HAP-1 (cell line): ENCODE results near the gene CAB39L.

ENCODE experiments used
- DNase-seq, 2 experiments: peaks; one replicate each; pipeline ENCODE4 v3.0.0-alpha.2; 2016 to 2020; ENCODE audit warnings: low spot score in 2 of 2
- H3K27me3 ChIP-seq: fragments of 250-450 bp; sonication (Bioruptor Pico); 2 replicates; pipeline ENCODE4 v1.5.1; 2020; ENCODE audit warnings: low read depth, mild to moderate bottlenecking, moderate library complexity
- H3K36me3 ChIP-seq: fragments of 250-450 bp; sonication (Bioruptor Pico); replicated peaks from 2 replicates; pipeline ENCODE4 v1.5.1; 2020; ENCODE audit warnings: mild to moderate bottlenecking
- H3K4me1 ChIP-seq: fragments of 250-450 bp; sonication (Bioruptor Pico); 2 replicates; pipeline ENCODE4 v1.5.1; 2020; ENCODE audit warnings: mild to moderate bottlenecking
- H3K4me3 ChIP-seq: fragments of 250-450 bp; sonication (Bioruptor Pico); 2 replicates; pipeline ENCODE4 v1.5.1; 2020; ENCODE audit warnings: mild to moderate bottlenecking, moderate library complexity
- H3K9me3 ChIP-seq: fragments of 250-450 bp; sonication (Bioruptor Pico); 2 replicates; pipeline ENCODE4 v1.5.1; 2020; ENCODE audit warnings: mild to moderate bottlenecking, moderate library complexity
- in situ Hi-C: fragments of 300-500 bp; cut with MboI; formaldehyde crosslinking; loops from 3 replicates; pipeline ENCODE4 v1.14.3; 2020; ENCODE audit warnings: low sequenced_read_pairs, inconsistent platforms, mixed read lengths

Gene CAB39L

DNA sequence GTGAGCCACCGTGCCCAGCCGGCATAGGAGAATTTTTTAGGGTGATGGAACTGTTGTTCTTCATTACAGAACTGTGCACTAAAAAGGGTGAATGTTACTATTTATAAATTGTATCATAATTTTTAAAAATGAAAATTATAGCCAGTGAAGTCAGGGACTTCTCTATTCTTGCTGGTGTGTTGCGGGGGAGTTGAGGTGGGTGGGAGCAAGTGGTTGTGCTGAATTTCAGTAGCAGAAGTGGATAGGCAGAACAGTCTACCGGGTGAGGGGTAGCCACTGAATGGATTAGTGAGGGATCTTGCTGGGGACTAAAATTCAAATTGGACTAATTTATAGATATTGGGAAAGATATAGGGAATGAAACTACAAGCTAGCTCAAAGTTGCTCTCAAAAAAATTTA lies 74.0 kb downstream of the CAB39L start:
- DNase-seq, result no peak
- in situ Hi-C loops, result no loop called here
- H3K27me3 ChIP-seq, result no peaks in the 10 kb centered on the region
- no peaks in the 10 kb centered on the region for H3K36me3 ChIP-seq
- H3K4me1 ChIP-seq, result peaks cover 7% of the 10 kb centered on the region
- H3K4me3 ChIP-seq, result no peak overlapping the region
- H3K9me3 ChIP-seq, result no peaks in the 10 kb centered on the region

DNA sequence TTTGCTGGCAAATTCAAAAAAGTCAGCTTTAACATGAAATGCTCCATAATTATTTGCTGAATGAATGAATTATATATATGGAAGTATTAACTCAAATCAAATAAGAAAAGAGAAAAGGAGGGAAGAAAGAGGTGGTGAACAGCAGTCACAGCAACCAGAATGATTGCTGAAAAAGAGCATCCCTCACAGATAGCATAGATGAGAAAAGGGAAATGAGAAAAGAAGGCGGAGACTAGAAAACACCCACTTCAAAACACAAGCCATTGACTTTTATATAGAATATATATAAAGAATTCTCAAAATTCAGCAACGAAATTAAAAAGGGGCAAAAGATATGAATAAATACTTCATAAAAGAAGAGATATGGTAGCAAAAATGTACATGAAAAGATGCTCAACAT lies 75.2 kb downstream of the CAB39L start:
- Histone ChIP-seq H3K4me3 (no peak overlapping the region), H3K9me3 (no peaks in the 10 kb centered on the region), H3K27me3 (no peaks in the 10 kb centered on the region), H3K4me1 (peaks cover 7% of the 10 kb centered on the region), H3K36me3 (no peaks in the 10 kb centered on the region)
- DNase-seq, result no peak
- in situ Hi-C loops, result no loop called here

DNA sequence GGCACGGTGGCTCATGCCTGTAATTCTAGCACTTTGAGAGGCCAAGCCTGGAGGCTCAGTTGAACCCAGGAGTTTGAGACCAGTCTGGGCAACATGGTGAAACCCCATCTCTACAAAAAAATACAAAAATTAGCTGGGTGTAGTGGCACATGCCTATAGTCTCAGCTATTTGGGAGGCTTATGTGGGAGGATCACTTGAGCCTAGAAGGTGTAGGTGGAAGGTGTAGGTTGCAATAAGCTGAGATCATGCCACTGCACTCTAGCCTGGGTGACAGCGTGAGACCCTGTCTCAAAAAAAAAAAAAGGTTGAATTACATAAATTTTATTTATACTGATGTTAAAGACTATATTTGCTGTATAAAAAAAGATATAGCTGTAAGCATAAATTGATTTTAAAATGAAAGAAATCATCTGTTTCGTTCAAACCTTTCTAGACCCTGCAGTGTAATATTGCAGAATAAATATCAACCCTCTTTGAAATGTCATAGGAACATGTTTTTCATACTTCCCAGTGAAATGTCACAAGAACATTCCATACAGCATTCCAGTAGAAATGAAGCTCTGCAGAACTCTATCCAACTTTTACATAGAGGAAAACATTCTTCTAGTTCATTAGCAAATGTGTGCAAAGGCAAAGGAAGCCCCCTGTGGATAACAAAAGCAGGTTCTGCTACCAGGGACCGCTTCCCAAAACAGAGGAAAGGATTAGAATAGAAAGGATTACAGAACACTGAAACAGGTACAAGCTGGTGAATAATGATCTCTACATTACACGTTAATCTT lies 76.0 kb downstream of the CAB39L start:
- in situ Hi-C loops, result no loop called here
- no peaks in the 10 kb centered on the region for H3K36me3 ChIP-seq

DNA sequence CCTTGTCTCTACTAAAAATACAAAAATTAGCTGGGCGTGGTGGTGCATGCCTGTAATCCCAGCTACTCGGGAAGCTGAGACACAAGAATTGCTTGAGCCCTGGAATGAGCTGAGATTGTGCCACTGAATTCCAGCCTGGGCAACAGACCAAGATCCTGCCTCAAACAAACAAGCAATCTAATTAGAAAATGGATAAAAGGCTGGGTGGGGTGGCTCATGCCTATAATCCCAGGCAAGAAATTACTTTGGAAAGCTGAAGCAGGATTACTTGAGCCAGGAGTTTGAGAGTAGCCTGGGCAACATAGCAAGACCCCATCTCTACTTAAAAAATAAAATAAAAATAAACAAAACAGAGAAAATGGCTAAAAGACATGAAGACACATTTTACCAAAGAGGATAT lies 77.0 kb downstream of the CAB39L start:
- no peak for DNase-seq
- H3K36me3 ChIP-seq, result no peaks in the 10 kb centered on the region
- peaks cover 7% of the 10 kb centered on the region for H3K4me1 ChIP-seq
- no peak overlapping the region for H3K4me3 ChIP-seq
- in situ Hi-C loops, result no loop called here
- no peaks in the 10 kb centered on the region for H3K9me3 ChIP-seq
- no peaks in the 10 kb centered on the region for H3K27me3 ChIP-seq

More for the DNA sequence above, 76.0 kb downstream of the CAB39L start:
- Histone ChIP-seq H3K4me1 (peaks cover 7% of the 10 kb centered on the region), H3K4me3 (no peak overlapping the region), H3K27me3 (no peaks in the 10 kb centered on the region), H3K9me3 (no peaks in the 10 kb centered on the region)
- peak; percentile 47 to 81 for DNase-seq

DNA sequence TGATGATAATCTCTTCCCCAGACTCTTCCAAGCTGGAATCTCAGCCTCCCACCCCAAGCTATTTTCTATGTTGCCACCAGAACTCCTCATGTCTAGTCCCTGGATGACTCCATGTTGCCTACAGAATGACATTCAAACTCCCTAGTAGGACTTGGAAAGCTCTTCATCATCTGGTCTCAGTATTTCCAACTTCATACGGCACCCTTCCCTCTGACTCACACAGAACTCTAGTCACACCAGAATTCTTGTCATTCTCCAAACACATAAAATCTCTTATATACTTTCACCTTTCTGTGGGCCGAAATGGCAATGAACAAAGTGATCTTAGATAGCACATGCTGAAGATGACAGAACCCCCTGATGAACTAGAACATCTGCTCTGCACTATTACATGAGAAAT lies 86.2 kb downstream of the CAB39L start:
- H3K36me3 ChIP-seq, result no peaks in the 10 kb centered on the region
- in situ Hi-C loops, result no loop called here
- DNase-seq, result no peak

DNA sequence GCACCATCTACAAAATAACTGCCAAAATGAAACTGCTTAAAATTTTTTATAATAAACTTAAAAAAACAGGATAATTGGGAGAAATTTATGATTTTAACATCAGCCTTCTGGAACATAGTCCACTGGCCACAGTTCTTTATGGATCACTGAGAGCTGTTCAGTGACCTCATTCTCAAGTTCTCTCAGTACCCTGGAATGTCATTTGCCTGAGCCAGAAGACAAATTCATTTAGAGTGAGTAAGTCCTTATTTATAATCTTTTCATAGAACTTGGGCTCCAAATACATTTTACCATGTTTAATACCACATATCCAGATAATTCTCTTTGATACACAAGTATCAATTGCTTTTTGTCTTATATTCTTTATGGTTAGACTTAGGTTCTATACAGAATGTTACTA lies 87.6 kb downstream of the CAB39L start:
- no peak for DNase-seq
- no peak overlapping the region for H3K4me3 ChIP-seq

More for the DNA sequence above, 86.2 kb downstream of the CAB39L start:
- Histone ChIP-seq H3K4me1 (no peaks in the 10 kb centered on the region), H3K4me3 (no peak overlapping the region), H3K9me3 (no peaks in the 10 kb centered on the region), H3K27me3 (no peaks in the 10 kb centered on the region)

DNA sequence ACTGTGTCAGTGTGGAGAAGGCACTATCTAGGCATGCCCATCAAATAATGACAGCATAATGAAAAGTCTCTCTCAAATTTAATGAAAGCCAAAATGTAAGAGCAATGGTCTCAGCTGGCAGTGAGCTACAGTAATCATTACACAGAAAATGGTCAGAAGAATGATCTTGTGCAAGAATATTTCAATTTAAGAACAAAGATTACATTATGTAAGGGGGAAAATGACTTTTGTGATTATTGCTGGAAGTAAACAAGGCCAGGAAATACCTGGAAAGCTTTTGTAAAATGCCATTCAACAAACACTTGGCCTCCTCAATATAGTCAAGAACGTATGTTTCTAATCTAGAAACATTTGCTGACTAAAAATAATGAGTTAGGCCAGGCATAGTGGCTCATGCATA lies 89.1 kb downstream of the CAB39L start:
- H3K9me3 ChIP-seq, result no peaks in the 10 kb centered on the region
- no peaks in the 10 kb centered on the region for H3K36me3 ChIP-seq
- no peak for DNase-seq
- no peak overlapping the region for H3K4me3 ChIP-seq
- no peaks in the 10 kb centered on the region for H3K27me3 ChIP-seq
- H3K4me1 ChIP-seq, result no peaks in the 10 kb centered on the region
- in situ Hi-C loops, result no loop called here

More for the DNA sequence above, 87.6 kb downstream of the CAB39L start:
- H3K27me3 ChIP-seq, result no peaks in the 10 kb centered on the region
- H3K9me3 ChIP-seq, result no peaks in the 10 kb centered on the region
- in situ Hi-C loops, result no loop called here
- H3K4me1 ChIP-seq, result no peaks in the 10 kb centered on the region
- H3K36me3 ChIP-seq, result no peaks in the 10 kb centered on the region

DNA sequence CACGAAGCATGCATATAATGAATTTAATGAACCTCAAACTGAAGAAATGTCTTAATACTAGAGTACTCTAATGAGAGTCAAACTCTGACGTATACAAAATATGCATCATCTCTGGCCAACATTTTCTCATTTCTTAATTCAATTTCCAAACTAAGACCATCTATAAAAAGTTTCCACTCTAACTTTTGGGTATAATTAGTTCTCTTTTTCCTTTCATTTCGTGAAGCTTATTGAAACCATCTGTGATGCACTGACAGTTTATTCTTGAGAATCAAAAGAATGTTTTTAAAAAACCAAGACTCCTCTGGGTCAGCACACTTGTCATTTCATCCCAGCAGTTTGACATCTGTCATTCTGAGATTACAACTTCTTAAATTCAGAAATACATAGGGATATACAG lies 90.0 kb downstream of the CAB39L start:
- Histone ChIP-seq H3K4me3 (no peak overlapping the region), H3K9me3 (no peaks in the 10 kb centered on the region), H3K4me1 (no peaks in the 10 kb centered on the region), H3K27me3 (no peaks in the 10 kb centered on the region), H3K36me3 (no peaks in the 10 kb centered on the region)
- in situ Hi-C loops, result no loop called here
- DNase-seq, result no peak

DNA sequence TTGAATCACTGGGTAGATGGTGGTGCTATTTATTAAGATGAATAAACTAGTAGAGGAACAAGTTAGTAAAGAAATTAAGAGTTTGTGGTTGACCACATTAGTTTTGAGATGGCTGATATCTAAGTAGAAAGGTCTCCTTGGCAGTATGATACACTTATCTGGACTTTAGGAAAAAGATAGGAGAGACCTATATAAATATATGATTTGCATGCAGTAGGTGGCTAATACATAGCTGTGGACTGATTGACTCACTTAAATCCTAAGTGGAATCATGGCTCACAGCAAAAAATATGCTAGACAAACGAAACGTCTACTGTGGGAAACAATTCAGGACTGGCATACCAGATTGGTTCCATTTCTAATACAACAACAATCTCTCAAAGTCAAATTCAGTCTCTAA lies 92.0 kb downstream of the CAB39L start:
- H3K4me1 ChIP-seq, result no peaks in the 10 kb centered on the region
- in situ Hi-C loops, result no loop called here
- H3K27me3 ChIP-seq, result no peaks in the 10 kb centered on the region

DNA sequence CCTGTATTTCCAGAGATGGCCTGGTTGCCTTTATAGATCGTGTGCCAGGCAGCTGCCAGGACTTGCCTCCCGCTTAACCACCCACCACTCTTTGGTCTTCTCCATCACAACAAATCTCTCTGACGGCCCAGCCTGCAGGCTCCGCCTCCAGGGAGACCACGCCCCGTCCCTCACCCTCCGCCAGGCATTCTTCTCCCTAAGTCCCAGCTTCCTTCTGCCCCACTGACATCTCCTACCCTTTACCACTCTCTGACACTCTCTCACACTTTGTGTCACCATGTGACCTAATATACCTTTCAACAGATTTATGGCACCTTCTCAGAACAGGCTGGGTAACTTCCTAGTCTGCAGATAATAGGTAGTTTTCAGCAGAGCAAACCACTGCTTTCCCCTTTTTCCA lies 95.1 kb downstream of the CAB39L start:
- no peaks in the 10 kb centered on the region for H3K4me1 ChIP-seq
- in situ Hi-C loops, result no loop called here
- no peak overlapping the region for H3K4me3 ChIP-seq
- DNase-seq, result peak in 1 of 2 experiments; percentile 28
- H3K36me3 ChIP-seq, result no peaks in the 10 kb centered on the region
- H3K9me3 ChIP-seq, result no peaks in the 10 kb centered on the region
- H3K27me3 ChIP-seq, result no peaks in the 10 kb centered on the region

More for the DNA sequence above, 92.0 kb downstream of the CAB39L start:
- no peak for DNase-seq
- H3K9me3 ChIP-seq, result no peaks in the 10 kb centered on the region
- H3K4me3 ChIP-seq, result no peak overlapping the region
- H3K36me3 ChIP-seq, result no peaks in the 10 kb centered on the region

DNA sequence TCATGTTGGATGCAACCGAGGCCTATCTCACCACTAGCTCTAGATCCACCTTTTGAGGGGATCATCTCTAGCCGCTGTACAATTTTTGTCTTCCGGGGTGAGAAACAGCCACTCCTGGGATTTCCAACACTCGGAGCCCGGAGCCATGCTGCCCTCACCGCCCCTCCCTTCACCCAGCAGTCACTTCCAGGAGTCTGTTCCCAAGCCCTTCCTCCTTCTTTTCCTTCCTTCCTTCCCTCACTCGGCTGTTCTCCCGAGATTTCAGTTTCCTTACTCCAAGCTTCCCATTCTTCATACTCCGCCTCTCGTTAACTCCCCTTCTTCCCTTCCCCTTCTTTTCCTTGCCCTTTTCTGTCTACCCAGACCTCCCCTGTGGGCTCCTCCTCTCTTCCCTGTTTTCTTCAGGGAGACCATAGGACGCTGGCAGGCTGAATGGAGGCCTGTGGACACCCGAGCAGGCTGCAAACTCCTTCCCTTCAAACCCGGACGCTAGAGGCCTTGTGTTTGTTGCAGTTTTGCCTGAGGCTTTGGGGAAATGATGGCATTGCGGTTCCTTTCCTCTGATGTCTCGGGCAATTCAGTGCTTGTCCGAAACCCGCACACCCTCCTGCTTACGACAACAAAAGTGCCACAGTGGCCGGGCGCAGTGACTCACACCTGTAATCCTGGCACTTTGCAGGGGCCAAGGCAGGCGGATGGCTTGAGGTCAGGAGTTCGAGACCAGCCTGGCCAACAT lies 96.0 kb downstream of the CAB39L start:
- Histone ChIP-seq H3K4me1 (no peaks in the 10 kb centered on the region), H3K27me3 (no peaks in the 10 kb centered on the region), H3K4me3 (no peak overlapping the region), H3K9me3 (no peaks in the 10 kb centered on the region), H3K36me3 (no peaks in the 10 kb centered on the region)
- in situ Hi-C loops, result no loop called here
- no peak for DNase-seq

DNA sequence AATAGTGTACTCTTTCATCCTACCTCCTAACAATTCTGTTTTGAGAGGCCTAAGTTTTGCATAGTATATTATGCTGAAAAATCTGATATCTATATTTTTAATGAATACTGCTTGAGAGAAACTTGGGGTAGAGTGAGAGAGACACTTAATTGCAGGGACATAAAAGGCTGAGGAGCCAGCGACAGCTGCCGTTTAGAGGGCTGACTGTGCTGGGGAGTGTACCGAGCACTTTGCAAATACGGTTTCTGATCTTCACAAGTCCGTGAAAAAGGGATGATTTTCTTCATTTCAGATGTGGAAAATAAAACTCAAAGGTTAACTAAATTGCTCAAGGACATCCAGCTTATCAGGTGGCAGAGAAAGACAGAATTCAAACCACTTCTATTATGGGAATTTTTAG lies 97.4 kb downstream of the CAB39L start:
- H3K27me3 ChIP-seq, result no peaks in the 10 kb centered on the region
- no peaks in the 10 kb centered on the region for H3K36me3 ChIP-seq
- no peaks in the 10 kb centered on the region for H3K9me3 ChIP-seq
- no peak for DNase-seq
- in situ Hi-C loops, result no loop called here
- no peak overlapping the region for H3K4me3 ChIP-seq
- no peaks in the 10 kb centered on the region for H3K4me1 ChIP-seq

DNA sequence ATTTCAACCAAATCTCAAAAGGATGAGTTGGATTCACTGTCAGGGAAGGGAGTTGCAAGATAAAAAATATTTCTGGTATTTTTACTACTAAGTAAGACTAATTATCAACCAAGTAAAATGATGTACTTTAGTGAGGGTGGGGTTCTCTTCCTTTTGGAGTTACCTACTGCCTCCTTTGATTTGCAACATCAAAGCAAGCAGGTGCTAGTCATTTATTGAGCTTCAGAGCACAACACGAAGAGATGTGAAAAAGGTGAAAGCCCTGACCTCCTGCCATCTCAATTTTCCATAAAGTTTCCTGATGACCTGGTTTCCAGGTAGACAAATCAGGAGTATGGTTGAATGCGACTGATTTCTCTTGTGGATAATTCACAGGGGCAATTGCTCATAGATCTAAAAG lies 100.1 kb downstream of the CAB39L start:
- Histone ChIP-seq H3K36me3 (no peaks in the 10 kb centered on the region), H3K4me1 (no peaks in the 10 kb centered on the region), H3K4me3 (no peak overlapping the region), H3K27me3 (no peaks in the 10 kb centered on the region), H3K9me3 (no peaks in the 10 kb centered on the region)
- no peak for DNase-seq
- in situ Hi-C loops, result no loop called here

DNA sequence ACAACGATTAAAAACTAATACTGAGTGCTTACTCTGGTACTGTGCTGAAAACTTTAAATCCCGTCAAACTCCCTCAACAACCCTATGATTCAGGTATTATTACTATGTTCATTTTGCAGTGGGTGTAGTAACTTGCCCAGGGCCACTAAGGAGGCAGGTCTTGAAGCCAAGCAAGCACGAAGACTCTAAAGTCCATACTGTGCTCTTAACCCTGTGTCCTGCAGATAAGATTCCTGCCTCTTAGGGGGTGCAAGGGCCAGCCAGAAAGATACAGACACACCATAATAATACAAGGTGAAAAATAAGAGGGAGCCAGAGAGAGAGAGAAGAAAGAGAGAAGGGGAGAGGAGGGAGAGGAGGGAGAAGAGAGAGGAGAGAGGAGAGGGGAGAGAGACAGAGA lies 100.6 kb downstream of the CAB39L start:
- no peaks in the 10 kb centered on the region for H3K27me3 ChIP-seq
- H3K36me3 ChIP-seq, result no peaks in the 10 kb centered on the region
- H3K9me3 ChIP-seq, result no peaks in the 10 kb centered on the region
- H3K4me3 ChIP-seq, result no peak overlapping the region
- DNase-seq, result no peak
- in situ Hi-C loops, result no loop called here
- H3K4me1 ChIP-seq, result no peaks in the 10 kb centered on the region
